WTC11 (cell line): Measurements from ENCODE around the gene ZMYND8. TPM values are rescaled to one million over a fixed set of nuclear protein-coding genes. Genes with fewer than 3 reads are reported as not detected.

Experiments used
- AFF4 ChIP-seq: sonication (generic); formaldehyde crosslinking; IDR thresholded peaks from 2 replicates; pipeline ENCODE4 v1.8.1; 2023; ENCODE audit warnings: mild to moderate bottlenecking, missing genetic modification reagents, borderline replicate concordance
- AR ChIP-seq: fragments of 250-450 bp; sonication (Bioruptor Pico); IDR thresholded peaks from 2 replicates; pipeline ENCODE4 v1.9.0; 2021; ENCODE audit warnings: mild to moderate bottlenecking
- ATF2 ChIP-seq: sonication (generic); formaldehyde crosslinking; IDR thresholded peaks from 2 replicates; pipeline ENCODE4 v1.8.1; 2022; ENCODE audit warnings: low read depth, missing genetic modification reagents, borderline replicate concordance
- ATF3 ChIP-seq: sonication (generic); formaldehyde crosslinking; conservative IDR thresholded peaks from 2 replicates; pipeline ENCODE4 v1.8.1; 2022; ENCODE audit warnings: mild to moderate bottlenecking, missing genetic modification reagents
- GRHL2 ChIP-seq: fragments of 250-450 bp; sonication (Bioruptor Pico); IDR thresholded peaks from 2 replicates; pipeline ENCODE4 v1.8.0; 2022; ENCODE audit warnings: mild to moderate bottlenecking, moderate library complexity; ENCODE audit not compliant: insufficient replicate concordance, severe bottlenecking
- JUN ChIP-seq: sonication (generic); formaldehyde crosslinking; IDR thresholded peaks from 2 replicates; pipeline ENCODE4 v1.8.0; 2023; ENCODE audit warnings: mild to moderate bottlenecking, missing genetic modification reagents
- KAT7 ChIP-seq: sonication (generic); formaldehyde crosslinking; IDR thresholded peaks from 2 replicates; pipeline ENCODE4 v1.8.1; 2023; ENCODE audit warnings: missing genetic modification reagents, mild to moderate bottlenecking, borderline replicate concordance
- NR2C2 ChIP-seq: sonication (generic); formaldehyde crosslinking; IDR thresholded peaks from 2 replicates; pipeline ENCODE4 v1.8.0; 2022; ENCODE audit warnings: mild to moderate bottlenecking, missing genetic modification reagents
- RELA ChIP-seq: sonication (generic); formaldehyde crosslinking; IDR thresholded peaks from 2 replicates; pipeline ENCODE4 v1.8.1; 2022; ENCODE audit warnings: missing genetic modification reagents, mild to moderate bottlenecking, borderline replicate concordance
- STAT6 ChIP-seq: sonication (generic); formaldehyde crosslinking; conservative IDR thresholded peaks from 2 replicates; pipeline ENCODE4 v1.8.1; 2023; ENCODE audit warnings: mild to moderate bottlenecking, low read depth, missing genetic modification reagents, moderate library complexity
- TCF7 ChIP-seq: sonication (generic); formaldehyde crosslinking; IDR thresholded peaks from 2 replicates; pipeline ENCODE4 v1.8.0; 2022; ENCODE audit warnings: mild to moderate bottlenecking, low read depth, missing genetic modification reagents, moderate library complexity
- TP53 ChIP-seq: sonication (generic); formaldehyde crosslinking; IDR thresholded peaks from 2 replicates; pipeline ENCODE4 v1.8.1; 2023; ENCODE audit warnings: mild to moderate bottlenecking, missing genetic modification reagents
- ZMAT4 ChIP-seq: fragments of 250-450 bp; sonication (Bioruptor Pico); IDR thresholded peaks from 2 replicates; pipeline ENCODE4 v1.9.0; 2021; ENCODE audit warnings: mild to moderate bottlenecking
- ZNF138 ChIP-seq: sonication (generic); formaldehyde crosslinking; conservative IDR thresholded peaks from 2 replicates; pipeline ENCODE4 v1.8.1; 2022; ENCODE audit warnings: mild to moderate bottlenecking, moderate library complexity, missing genetic modification reagents
- ZNF219 ChIP-seq: sonication (generic); formaldehyde crosslinking; IDR thresholded peaks from 2 replicates; pipeline ENCODE4 v1.8.0; 2023; ENCODE audit warnings: missing genetic modification reagents, mild to moderate bottlenecking, borderline replicate concordance
- ZNF263 ChIP-seq: sonication (generic); formaldehyde crosslinking; IDR thresholded peaks from 2 replicates; pipeline ENCODE4 v1.8.1; 2022; ENCODE audit warnings: low read depth, mild to moderate bottlenecking, moderate library complexity, missing genetic modification reagents
- ZNF423 ChIP-seq: fragments of 250-450 bp; sonication (Bioruptor Pico); IDR thresholded peaks from 2 replicates; pipeline ENCODE4 v2.1.2; 2022; ENCODE audit warnings: mild to moderate bottlenecking, moderate library complexity
- ZNF671 ChIP-seq: fragments of 250-450 bp; sonication (Bioruptor Pico); IDR thresholded peaks from 2 replicates; pipeline ENCODE4 v1.8.0; 2021; ENCODE audit warnings: mild to moderate bottlenecking
- total RNA-seq: library from RNA; stranded (reverse); gene quantifications from 3 replicates; pipeline ENCODE4 v1.2.3, GENCODE V29; 2021
- TF ChIP-seq, protein P1 (sequence below): sonication (generic); formaldehyde crosslinking; IDR thresholded peaks from 2 replicates; pipeline ENCODE4 v1.8.1; 2023; ENCODE audit warnings: mild to moderate bottlenecking, missing genetic modification reagents
- TF ChIP-seq, protein P2 (sequence below): fragments of 250-450 bp; sonication (Bioruptor Pico); IDR thresholded peaks from 2 replicates; pipeline ENCODE4 v2.1.2; 2022; ENCODE audit warnings: mild to moderate bottlenecking, moderate library complexity
- TF ChIP-seq, protein P3 (sequence below): fragments of 250-450 bp; sonication (Bioruptor Pico); IDR thresholded peaks from 2 replicates; pipeline ENCODE4 v1.8.0; 2021; ENCODE audit warnings: mild to moderate bottlenecking

ZMYND8 gene
- total RNA-seq, 1 experiment from 2014 or later, result 114 TPM

GRCh38 chr20:47318586-47319516 is 37.6 kb downstream of the ZMYND8 start (continued):
- TF ChIP-seq TCF7 (no peak), ZNF671 (CRISPR knock-in tag) (peak; percentile 65; the same call in 1 of the 2 replicates), ATF3 (CRISPR knock-in tag) (no peak), ZNF423 (CRISPR knock-in tag) (no peak), ZNF138 (CRISPR knock-in tag) (no peak), STAT6 (CRISPR knock-in tag) (no peak), KAT7 (CRISPR knock-in tag) (no peak), GRHL2 (CRISPR knock-in tag) (no peak), AFF4 (CRISPR knock-in tag) (no peak), NR2C2 (CRISPR knock-in tag) (no peak), ATF2 (CRISPR knock-in tag) (no peak), TP53 (CRISPR knock-in tag) (no peak), JUN (CRISPR knock-in tag) (no peak), ZNF219 (CRISPR knock-in tag) (no peak), AR (CRISPR knock-in tag) (peak; percentile 90), RELA (CRISPR knock-in tag) (no peak), ZMAT4 (CRISPR knock-in tag) (no peak), ZNF263 (CRISPR knock-in tag) (no peak)
- TF ChIP-seq, protein P1, sequence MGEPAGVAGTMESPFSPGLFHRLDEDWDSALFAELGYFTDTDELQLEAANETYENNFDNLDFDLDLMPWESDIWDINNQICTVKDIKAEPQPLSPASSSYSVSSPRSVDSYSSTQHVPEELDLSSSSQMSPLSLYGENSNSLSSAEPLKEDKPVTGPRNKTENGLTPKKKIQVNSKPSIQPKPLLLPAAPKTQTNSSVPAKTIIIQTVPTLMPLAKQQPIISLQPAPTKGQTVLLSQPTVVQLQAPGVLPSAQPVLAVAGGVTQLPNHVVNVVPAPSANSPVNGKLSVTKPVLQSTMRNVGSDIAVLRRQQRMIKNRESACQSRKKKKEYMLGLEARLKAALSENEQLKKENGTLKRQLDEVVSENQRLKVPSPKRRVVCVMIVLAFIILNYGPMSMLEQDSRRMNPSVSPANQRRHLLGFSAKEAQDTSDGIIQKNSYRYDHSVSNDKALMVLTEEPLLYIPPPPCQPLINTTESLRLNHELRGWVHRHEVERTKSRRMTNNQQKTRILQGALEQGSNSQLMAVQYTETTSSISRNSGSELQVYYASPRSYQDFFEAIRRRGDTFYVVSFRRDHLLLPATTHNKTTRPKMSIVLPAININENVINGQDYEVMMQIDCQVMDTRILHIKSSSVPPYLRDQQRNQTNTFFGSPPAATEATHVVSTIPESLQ (CRISPR knock-in tag), result no peak
- TF ChIP-seq, protein P2, sequence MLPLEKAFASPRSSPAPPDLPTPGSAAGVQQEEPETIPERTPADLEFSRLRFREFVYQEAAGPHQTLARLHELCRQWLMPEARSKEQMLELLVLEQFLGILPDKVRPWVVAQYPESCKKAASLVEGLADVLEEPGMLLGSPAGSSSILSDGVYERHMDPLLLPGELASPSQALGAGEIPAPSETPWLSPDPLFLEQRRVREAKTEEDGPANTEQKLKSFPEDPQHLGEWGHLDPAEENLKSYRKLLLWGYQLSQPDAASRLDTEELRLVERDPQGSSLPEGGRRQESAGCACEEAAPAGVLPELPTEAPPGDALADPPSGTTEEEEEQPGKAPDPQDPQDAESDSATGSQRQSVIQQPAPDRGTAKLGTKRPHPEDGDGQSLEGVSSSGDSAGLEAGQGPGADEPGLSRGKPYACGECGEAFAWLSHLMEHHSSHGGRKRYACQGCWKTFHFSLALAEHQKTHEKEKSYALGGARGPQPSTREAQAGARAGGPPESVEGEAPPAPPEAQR, result no peak
- TF ChIP-seq, protein P3, sequence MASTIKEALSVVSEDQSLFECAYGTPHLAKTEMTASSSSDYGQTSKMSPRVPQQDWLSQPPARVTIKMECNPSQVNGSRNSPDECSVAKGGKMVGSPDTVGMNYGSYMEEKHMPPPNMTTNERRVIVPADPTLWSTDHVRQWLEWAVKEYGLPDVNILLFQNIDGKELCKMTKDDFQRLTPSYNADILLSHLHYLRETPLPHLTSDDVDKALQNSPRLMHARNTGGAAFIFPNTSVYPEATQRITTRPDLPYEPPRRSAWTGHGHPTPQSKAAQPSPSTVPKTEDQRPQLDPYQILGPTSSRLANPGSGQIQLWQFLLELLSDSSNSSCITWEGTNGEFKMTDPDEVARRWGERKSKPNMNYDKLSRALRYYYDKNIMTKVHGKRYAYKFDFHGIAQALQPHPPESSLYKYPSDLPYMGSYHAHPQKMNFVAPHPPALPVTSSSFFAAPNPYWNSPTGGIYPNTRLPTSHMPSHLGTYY (CRISPR knock-in tag), result no peak
